ENCODE results near the gene KASH5. TPM values are rescaled to one million over a fixed set of nuclear protein-coding genes. Genes with fewer than 3 reads are reported as not detected.

Gene KASH5
- total and polyA plus RNA-seq, 2 of the 4 experiments (the other 2 are of a cell fraction), result not detected

GRCh38 chr19:49450405-49450804 is 62.4 kb downstream of the KASH5 start:
- 0 out of 2 replicates have a peak overlapping the region, but pooled peaks have one; percentile 2 for H2AK5ac ChIP-seq (ENCODE audit: low read depth, low read length)
- intact Hi-C loops (cut with micrococcal nuclease), result no loop called here
- H3K4me3 ChIP-seq (ENCODE audit: insufficient read depth, low read depth, low read length), result no peak overlapping the region
- ChIA-PET CTCF (no interaction called here), POLR2A (ENCODE audit: unreplicated experiment) (no interaction called here)
- peak overlapping the region; percentile 16; the same call in 1 of the 2 replicates for H3K23ac ChIP-seq (ENCODE audit: low read depth, low read length)
- whole genome bisulfite sequencing, 2 experiments (ENCODE audit: extremely low coverage in 2 of 2, insufficient read length in 1 of 2), result 94% methylated on average over 3 of the region's 7 CpGs; no CpG with 5 or more reads in 1 of the 2 experiments
- peaks cover 2% of the 10 kb centered on the region; the same call in 1 of the 2 replicates for H3K4me1 ChIP-seq (ENCODE audit: control insufficient read depth, insufficient read depth, low read length)
- dilution Hi-C loops (cut with HindIII; ENCODE audit: low sequenced_read_pairs, unreplicated experiment), result no loop called here
- H3K27me3 ChIP-seq (ENCODE audit: control insufficient read depth, insufficient read depth, low read length), result no peaks in the 10 kb centered on the region
- peak overlapping the region; percentile 52; the same call in 1 of the 2 replicates for H3K14ac ChIP-seq (replicated peaks; ENCODE audit: low read depth, low read length)
- H4K91ac ChIP-seq (ENCODE audit: insufficient read depth, low read depth, low read length), result no peak overlapping the region
- no peak overlapping the region; the same call in 1 of the 2 replicates for H3K9ac ChIP-seq (ENCODE audit: low read depth, low read length)
- no peak overlapping the region for H2BK120ac ChIP-seq (ENCODE audit: low read depth, low read length)
- no peak overlapping the region for H2AFZ ChIP-seq (replicated peaks; ENCODE audit: low read length, poor library complexity)
- no peaks in the 10 kb centered on the region for H3K9me3 ChIP-seq (ENCODE audit: control insufficient read depth, insufficient read depth, low read length)
- H2BK15ac ChIP-seq (ENCODE audit: low read depth, low read length), result no peak overlapping the region
- H2BK5ac ChIP-seq (ENCODE audit: low read depth, low read length, poor library complexity, severe bottlenecking), result no peak overlapping the region
- H2AK9ac ChIP-seq (replicated peaks; ENCODE audit: low read depth, low read length, poor library complexity), result peak overlapping the region; percentile 89
- peaks cover 4% of the 10 kb centered on the region for H3K36me3 ChIP-seq (ENCODE audit: control insufficient read depth, insufficient read depth, low read length)
- H4K20me1 ChIP-seq (ENCODE audit: insufficient read depth, low read length), result peaks cover 3% of the 10 kb centered on the region; the same call in 1 of the 2 replicates
- TF ChIP-seq MAFK (IDR thresholded peaks at IDR 0.05; ENCODE audit: low read depth, low read length) (no peak), RCOR1 (IDR thresholded peaks at IDR 0.05; ENCODE audit: insufficient replicate concordance, low read length) (no peak)
- no peak for ATAC-seq (ENCODE audit: low read depth)
- no peak overlapping the region for H4K8ac ChIP-seq (ENCODE audit: low read depth in 2 of 2, low read length in 2 of 2)
- BruUV-seq (replicated peaks), result no TSS peak
- no peak overlapping the region for H2BK20ac ChIP-seq (ENCODE audit: low read depth, low read length)
- H4K5ac ChIP-seq (ENCODE audit: low read depth, low read length), result no peak overlapping the region
- in situ Hi-C loops (cut with MboI; ENCODE audit: low sequenced_read_pairs), result no loop called here
- DNase-seq, result no peak
- H3K27ac ChIP-seq (ENCODE audit: insufficient read depth, low read length), result no peak overlapping the region
- peaks cover 23 to 50% of the 10 kb centered on the region in 2 experiments for H3K79me1 ChIP-seq (ENCODE audit: low read depth in 1 of 2, low read length in 2 of 2)
- H3K18ac ChIP-seq (ENCODE audit: low read depth, low read length), result no peak overlapping the region
- peaks cover 11% of the 10 kb centered on the region for H3K9me1 ChIP-seq (ENCODE audit: insufficient read depth, low read length)
- H3K56ac ChIP-seq (ENCODE audit: extremely low read depth, insufficient read depth, low read length), result no peak overlapping the region
- no peak overlapping the region for H3K4ac ChIP-seq (ENCODE audit: low read depth, low read length)
- H3K4me2 ChIP-seq (ENCODE audit: low read depth, low read length), result peak overlapping the region; percentile 63

All from IMR-90 (cell line).